Limb (tissue), 2 donors: Measurements from ENCODE around the gene TNFRSF18.

ENCODE experiments used
- DNase-seq, 2 donors: peaks; one replicate each; pipeline ENCODE4 v3.0.0-alpha.2; 2016; ENCODE audit errors: extremely low spot score in 2 of 2

The TNFRSF18 gene

DNA sequence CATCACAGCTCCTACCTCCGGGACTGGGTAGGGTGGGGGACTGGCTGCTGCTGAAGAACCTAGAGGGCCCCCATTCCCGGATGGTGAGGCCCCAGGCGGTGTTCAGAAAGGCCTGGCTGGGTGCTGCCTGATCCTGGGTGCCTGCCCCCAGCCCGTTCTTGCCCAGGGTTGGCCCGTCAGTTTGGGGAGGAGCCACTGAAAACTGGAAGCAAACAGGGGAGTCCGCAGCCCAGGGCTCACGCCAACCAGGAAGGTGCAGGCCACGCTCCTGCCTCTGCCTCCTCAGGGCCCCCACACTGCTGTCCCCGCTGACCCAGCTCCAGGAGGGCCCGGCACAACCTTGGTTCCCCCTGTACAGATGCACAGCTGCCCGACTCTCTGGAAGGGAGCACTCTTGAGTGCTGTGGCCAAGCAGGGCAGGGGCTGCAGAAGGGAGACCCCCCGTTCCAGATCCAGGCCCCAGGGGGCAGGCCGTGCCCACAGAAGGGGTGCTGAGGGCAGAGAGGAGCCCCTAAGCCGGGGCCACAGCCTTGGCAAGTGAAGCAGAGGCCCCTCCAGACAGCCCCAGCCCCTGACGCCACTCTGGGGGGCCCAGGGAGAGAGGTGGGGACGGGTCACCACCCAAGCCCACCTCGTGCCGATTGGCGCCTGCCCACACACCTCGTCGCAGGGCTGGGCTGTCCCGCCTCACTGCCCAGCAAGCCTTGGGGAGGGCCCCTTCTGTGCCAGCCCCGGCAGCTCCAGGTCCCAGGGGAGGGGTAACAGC, 34.6 kb upstream of the TNFRSF18 start:
- DNase-seq: no peak

DNA sequence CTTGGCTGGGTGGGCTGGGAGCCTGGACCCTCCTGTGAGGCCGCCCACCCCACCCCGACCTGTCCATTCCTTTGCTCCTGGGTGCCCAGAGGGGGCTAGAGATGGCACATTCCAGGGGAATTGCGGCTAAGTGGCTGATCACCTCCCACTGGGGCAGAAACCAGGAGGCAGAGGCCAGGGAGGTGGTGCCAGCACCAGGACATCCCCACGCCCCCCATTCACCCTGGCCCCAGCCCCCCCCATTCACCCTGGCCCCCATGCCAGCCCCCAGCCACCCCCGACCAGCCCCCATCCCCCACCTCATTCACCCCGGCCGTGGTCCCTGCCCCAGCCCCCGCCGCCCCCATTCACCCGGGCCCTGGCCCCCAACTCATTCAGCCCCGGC, 33.9 kb upstream of the TNFRSF18 start:
- DNase-seq: no peak

DNA sequence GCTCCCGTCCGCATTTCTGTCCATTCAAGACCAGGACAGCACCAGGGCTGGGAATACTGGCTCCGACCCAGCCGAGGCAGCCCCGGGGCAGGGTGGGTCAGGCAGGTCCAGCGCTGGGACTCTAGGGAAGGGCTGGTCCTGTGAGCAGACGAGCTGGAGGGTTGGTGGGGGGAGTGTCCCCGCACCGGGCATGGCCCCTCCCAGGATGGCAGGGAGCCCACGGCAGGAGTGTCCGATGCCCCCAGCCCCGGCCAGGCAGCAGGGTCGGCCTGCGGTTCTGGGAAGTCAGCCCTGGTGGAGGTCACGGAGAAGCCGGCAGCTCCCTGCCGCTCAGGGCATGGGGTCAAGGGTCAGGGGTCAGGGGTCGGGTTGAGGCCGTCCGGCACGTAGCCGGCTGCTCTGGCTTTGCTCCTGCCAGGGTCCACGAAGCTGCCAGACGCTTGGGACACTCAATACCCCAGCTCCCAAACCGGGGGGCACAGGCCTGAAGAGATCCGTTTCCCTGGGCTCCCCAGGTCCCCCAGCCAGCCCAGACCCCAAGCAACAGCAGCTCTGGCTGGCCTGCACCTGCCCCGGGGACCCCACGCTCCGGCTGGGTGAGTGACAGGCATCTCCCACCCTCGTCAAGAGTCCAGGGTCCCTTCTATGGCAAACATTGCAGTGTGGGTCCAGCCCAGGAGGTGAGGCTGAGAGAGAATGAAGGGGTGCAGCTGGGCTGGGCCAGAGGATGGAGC, 33.4 kb upstream of the TNFRSF18 start:
- DNase-seq: peak in 1 of 2 donors; percentile 43

DNA sequence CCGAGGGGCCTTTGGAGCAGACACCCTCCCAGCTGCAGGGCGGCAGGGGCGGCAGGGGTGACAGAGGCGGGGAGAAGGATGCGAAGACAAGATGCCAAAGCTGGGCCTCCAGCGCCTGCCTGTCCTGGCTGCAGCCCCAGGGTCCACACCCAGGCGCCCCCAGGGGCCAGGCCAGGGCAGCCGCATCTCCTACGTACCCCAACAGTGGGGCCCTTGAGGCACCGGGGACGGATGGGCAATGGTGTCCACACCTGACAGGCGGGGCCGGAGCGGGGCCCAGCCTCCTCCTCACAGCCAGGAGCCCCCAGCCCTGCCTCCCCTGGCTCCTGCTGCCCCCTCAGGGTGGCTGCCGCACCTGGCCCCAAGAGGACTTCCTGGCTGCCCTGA, 32.8 kb upstream of the TNFRSF18 start:
- no peak for DNase-seq

DNA sequence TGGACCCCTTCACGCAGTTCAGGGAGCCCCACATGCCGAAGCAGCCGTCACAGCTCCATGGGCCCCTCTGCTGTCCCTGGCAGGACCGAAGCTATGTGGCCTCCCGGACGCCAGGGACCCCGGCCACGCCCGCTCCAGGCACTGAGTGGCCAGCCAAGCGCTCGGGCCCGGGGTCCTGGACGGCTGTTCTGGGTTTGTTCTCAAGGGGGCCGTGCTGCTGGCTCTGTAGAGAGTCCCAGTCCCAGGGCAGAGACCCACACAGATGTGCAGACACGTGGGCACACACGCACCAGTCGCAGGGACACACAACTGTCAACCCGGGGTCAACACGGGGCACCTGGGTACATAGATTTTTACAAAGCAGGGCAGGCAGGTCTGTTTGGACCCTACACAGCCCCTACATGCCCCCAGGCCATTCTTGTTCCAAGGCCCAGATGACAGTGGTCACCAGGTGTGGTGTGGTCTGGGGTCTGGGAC, 32.3 kb upstream of the TNFRSF18 start:
- no peak for DNase-seq

DNA sequence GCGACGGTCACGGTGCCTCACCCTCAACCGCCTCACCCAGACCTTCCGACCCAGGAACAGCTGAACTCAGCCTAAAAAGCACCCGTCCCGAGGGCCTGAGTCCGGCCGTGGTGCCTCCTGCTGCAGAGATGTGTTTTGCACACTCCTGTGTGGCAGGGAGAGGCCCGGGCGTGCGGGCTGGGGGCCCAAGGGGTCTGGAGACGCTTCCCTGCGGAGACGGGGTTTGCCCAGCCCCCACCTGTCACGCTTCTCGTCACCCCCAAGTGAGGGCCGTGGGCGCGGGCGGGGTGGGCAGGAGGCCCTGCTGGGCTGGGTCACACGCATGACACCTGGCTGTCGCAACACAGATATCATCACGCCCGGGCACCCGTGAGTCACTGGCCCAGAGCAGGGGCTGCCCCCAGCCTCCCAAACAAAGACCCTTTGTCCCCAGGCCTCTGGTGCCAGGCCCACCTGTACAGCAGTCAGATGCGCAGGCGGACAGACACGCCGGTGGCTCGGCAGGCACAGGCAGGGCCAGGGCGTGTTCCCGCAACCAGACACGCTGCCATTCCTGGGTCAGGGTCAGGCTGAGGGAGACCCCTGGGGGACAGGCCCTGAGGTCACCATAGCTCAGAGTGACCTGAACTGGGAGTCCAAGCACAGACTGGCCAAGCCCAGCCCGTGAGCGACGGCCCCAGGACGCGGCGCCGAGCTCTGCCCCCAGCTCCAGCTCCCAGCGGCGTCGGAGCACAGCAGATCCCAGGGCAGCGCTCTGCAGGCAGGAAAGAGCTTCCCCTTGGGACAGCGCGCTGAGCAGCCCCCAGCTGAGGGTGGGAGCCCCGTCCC, 31.7 kb upstream of the TNFRSF18 start:
- no peak for DNase-seq

DNA sequence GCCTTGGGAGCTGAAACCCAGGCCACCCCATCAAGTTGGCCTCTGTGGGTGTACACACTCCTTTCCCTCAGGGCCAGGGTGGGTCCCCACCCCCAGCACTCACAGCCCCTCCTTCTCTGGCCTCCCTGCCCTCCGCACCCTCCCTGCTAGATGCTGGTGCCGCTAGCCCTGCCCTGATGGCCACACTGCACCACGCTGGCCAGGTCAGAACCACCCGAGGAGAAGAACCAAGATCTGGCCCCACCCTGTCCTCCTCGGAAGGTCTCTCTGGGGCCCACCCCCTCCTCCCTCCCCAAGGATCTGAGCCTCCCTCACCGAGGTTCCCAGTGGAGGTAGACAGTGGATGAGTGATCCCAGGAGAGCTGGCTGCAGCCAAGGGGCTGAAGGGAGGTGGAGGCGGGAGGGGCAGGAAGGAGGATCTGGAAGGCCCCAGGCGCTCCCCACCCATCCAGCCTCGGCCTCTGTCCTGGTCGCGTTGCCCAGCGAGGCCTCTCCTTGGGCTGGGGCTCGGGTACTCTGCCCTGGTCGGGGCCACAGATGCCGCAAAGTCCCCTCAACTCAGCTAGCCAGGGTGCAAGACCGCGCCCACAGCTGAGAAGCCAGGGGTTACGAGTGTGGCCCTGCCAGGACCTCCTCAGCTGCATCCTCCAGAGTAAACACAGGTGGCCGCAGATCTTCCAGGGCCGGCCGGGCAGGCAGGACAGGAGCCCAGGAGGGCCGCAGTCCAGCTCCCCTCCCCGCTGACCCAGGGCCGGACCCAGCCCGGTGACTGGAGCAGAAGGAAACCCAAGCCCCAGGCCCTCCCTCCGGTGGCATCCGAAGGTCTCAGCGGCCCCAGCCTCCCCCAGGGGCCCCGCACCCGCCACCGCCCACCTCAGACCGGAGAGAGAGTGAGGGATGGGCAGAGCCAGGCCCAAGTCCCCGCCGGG, 30.8 kb upstream of the TNFRSF18 start:
- no peak for DNase-seq

DNA sequence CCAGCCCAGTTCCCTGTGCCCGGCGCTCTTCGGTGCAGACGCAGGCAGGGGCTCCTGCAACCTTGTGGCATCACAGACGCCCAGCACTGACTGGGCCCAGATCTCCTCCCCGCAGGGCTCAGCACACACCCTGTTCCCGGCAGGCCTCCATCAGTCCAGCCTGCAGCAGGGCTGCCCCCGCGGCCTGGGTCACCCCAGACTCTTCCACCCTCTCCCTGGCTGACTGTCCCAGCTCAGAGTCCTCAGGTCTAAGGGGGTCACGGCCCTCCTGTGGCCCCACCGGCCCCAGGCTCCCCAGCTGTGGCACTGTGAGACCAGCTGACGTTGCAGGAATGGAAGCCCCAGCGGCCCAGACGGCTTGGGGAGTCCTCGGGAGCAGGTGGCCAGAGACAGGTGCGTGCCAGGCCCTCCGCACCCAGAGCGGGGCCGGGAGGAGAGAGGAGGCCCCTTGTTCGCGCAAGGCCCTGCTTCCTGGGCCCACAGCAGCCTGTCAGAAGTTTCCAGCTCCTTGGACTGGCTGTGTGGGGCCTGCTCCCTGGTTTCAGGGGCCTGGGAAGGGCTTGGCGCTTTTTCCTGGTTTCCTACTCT, 29.9 kb upstream of the TNFRSF18 start:
- DNase-seq: no peak

DNA sequence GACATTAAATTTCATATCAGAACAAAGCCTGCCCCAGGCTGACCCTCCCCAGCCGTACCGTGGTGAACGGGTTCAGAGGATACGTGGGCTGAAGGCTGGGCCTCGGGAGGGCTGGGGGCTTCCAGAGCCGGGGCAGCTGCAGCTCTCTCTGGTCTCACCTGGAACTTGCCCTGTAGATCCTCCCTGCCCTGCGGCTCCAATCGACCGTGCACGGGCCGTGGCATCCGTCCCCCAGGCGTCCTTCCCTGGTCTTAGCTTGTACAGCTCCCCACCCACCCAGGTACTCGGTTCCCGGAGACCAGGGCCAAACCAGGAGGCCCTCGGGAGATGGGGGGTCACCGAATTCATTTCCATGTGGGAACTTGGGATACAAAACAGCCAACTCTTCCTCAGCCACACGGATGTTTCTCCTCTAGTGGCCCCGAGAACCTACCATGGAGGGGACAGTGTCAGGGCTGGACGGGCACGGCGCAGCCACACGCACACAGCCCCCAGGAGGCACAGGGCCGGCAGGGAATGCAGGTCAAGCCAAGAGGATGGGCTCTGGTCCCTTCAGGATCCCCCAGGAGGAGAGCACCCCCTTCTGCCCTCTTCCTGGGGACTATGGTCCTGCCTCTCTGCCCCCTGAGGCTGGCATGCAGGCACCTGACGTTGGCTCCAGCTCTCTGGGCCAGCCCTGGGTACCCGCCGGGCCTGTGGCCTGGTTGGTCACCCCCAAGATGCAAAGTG, 28.8 kb upstream of the TNFRSF18 start:
- DNase-seq: no peak

DNA sequence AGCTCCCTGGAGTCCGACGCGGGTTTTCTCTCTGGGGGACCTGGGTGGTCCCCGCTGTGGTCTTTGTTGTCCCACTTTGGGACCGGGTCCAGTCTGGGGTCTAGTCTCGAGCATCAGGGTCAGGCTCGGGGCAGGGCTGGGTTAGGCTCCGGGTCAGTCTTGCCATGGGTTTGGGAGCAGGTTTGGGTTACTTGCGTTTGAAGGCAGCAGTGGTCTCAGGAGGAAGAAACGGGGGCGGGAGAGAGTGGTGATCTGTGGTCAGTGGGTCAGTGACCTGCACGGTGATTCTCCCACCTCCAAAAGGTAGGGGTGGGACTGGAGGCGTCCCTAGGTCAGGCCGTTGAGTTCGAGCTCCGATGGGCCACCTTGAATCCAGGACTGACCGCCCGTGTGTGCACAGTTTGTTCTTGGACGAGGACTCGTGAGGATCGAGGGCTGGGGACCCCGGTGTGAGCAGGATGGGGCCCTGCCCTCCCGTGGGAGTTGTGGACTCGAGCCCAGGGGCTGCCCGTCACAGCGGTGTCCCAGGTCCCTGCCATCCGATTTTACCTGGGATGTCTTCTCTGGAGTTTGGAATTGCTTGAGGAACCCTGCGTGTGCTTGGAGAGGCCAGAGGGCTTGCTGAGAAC, 27.9 kb upstream of the TNFRSF18 start:
- no peak for DNase-seq

DNA sequence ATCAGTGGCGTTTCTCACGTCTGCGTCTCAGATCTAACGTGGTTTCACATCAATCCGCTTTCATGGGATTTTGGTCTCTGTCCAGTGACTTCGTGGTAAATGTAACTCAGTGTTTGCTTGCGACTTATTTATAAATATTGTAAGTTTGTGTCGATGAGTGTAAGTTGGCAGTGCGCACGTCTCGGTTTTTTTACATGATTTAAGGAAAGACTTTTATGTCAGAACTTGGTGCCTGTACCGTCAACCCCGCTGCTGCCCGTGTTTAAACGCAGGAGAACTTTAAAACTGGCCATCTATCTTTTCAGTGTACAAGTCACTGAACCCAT, 27.1 kb upstream of the TNFRSF18 start:
- DNase-seq: no peak

DNA sequence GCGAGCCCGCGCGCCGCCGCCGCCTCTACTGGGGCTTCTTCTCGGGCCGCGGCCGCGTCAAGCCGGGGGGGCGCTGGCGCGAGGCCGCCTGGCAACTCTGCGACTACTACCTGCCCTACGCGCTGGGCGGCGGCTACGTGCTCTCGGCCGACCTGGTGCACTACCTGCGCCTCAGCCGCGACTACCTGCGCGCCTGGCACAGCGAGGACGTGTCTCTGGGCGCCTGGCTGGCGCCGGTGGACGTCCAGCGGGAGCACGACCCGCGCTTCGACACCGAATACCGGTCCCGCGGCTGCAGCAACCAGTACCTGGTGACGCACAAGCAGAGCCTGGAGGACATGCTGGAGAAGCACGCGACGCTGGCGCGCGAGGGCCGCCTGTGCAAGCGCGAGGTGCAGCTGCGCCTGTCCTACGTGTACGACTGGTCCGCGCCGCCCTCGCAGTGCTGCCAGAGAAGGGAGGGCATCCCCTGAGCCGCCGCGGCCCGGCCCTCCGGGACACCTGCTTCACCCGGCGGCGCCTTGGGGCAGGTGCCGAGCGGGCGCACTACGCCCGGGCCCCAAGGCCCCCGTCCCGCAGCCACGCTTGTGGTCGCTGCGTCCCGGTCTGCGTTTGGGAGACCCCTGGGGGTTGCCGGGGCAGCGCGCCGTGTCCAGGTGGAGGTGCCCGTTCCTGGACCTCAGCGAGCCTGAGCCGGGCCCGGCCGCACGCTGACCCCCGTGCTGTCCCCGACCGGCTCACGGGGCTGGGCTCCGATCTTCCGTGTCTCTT, 26.6 kb upstream of the TNFRSF18 start:
- no peak for DNase-seq

DNA sequence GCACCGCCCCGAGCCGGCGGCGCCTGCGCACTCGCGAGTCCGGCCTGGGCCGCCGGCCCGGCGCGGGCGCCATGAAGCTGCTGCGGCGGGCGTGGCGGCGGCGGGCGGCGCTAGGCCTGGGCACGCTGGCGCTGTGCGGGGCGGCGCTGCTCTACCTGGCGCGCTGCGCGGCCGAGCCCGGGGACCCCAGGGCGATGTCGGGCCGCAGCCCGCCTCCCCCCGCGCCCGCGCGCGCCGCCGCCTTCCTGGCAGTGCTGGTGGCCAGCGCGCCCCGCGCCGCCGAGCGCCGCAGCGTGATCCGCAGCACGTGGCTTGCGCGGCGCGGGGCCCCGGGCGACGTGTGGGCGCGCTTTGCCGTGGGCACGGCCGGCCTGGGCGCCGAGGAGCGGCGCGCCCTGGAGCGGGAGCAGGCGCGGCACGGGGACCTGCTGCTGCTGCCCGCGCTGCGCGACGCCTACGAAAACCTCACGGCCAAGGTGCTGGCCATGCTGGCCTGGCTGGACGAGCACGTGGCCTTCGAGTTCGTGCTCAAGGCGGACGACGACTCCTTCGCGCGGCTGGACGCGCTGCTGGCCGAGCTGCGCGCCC, 25.9 kb upstream of the TNFRSF18 start, which contains the start of gene B3GALT6:
B3GALT6 (plus strand) TSS at position 30 of the 588 bp plus-strand sequence; CDS start at position 72, 42 bp downstream.
- DNase-seq: no peak

DNA sequence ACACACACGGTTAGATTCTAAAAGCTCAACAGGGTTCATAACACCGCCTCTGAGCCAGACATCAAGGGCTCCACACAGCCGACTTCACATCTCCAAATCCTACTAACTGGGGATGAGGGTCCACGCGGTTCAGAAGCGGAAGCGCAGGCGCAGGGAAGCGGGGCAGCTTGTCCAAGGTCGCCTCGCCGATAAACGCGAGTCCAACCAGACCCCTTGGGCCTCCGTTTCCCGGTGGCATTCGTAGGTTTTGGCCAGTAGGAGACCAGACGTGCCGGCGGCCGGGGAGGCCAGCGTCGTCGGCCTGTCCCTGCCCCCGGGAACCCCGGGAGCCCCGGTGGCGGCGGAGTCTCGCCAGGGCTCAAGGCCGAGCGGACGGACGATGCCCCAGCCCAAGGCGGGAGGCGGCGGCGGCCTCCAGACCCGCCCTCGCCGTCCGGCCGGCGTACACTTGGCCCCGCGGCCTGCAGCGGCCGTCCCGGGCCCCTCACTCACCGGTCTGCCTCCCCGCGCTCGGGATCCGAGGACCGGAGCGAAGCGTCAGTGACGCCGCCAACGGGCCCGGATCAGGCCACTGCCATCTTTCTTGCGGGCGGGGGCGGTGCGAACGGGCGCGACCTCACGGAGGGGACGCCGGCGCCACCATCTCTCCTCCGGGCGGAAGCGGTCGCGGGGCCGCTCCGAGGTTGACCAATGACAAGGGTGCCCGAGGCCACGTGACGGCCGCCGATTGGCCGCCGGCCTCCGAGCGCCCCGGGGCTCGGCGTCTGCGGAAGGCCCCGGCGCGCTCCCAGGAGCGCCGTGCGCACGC, 25.2 kb upstream of the TNFRSF18 start, which contains the start of gene SDF4:
SDF4 (minus strand) TSS at position 602 of the 808 bp plus-strand sequence. CDS start 3,229 bp downstream, outside the sequence.
- peak; percentile 97 to 98 for DNase-seq

DNA sequence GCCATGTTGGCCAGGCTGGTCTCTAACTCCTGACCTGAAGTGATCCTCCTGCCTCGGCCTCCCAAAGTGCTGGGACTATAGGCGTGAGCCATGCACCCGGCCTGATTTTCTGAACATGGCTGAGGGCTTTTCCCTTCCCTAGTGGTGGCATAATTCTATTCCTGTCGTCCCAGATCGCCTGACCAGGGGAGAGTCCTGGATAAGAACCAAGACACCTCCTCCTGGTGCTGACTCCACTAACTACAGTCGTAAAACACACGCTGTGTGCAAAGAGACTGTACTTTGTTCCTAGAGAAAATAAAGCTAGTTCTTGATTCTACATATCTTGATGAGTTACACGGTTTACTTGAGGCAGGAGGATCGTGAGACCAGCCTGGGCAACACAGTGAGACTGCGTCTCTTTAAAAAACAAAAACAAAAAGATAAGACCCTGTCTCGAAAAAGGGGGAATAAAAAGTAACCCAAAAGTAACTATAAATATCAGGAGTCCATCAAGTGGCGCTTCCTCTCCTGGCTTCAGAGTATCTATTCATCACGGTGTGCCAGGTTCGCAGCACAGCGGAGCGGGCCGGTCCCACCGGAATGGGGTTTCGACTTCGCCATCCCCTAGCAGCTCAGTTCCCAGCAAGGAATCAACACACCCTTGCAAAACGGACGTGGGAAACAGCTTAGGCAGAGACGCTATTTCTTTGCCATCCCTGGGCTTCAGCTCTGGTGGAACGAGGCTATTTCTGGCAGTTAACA, 24.4 kb upstream of the TNFRSF18 start:
- DNase-seq: no peak

DNA sequence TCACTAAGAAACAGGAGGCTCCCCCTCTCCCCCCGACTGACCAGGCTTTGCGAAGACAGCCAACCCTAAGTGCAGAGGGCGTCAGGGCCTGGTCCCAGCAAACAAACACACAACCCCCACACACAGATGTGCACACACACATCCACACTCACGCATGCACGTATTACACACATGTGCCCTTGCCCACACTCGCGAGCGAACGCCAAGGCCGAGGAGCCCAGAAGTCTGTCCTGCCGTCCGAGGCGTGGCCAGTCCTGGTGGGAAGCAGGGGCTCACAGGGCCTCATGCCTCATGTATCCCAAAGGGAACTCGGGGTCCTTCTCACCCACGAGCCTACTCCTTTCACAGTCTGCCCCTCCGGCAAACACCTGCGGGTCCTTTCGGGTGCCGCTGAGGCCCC, 23.4 kb upstream of the TNFRSF18 start:
- no peak for DNase-seq
